Adrenal gland (tissue), 5 donors: ENCODE data around the gene SLFN12.

Experiments
- POLR2A ChIP-seq, 2 donors: fragments of 450-650 bp; IDR thresholded peaks; one replicate each; pipeline ENCODE4 v1.6.1; 2017; ENCODE audit warnings: antibody characterized with exemption in 2 of 2, mild to moderate bottlenecking in 2 of 2, moderate library complexity in 1 of 2
- TF ChIP-seq, protein P1 (sequence below), 6 experiments: fragments of 450-650 bp in 4 of 6; fragments of 200-600 bp in 2 of 6; sonication (generic) in 1 of 6; IDR thresholded peaks; 1 replicate in 5 of 6; 2 replicates in 1 of 6; pipeline versions ENCODE4 v1.5.1 to v1.8.0; 2016 to 2021; ENCODE audit warnings: antibody characterized with exemption in 6 of 6, mild to moderate bottlenecking in 2 of 6, moderate library complexity in 1 of 6
- donor health status: DM: no; HTN: no; CAD: no.

DNA sequence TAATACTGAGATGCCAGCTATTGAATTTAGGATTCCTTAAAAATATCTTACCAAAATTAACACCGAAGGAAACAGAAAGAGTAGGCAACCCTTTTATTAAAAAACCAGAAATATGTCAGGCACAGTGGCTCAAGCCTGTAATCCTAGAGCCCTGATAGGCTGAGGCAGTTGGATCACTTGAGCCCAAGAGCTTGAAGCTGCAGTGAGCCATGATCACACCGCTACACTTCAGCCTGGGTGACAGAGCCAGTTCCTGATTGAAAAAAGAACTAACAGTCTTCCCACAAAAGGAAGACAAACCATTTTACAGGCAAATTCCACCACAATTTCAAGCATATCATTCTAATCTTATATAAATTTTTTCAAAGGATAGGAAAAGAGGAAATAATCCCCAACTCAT is 15.6 kb downstream of the SLFN12 start:
- TF ChIP-seq, protein P1, sequence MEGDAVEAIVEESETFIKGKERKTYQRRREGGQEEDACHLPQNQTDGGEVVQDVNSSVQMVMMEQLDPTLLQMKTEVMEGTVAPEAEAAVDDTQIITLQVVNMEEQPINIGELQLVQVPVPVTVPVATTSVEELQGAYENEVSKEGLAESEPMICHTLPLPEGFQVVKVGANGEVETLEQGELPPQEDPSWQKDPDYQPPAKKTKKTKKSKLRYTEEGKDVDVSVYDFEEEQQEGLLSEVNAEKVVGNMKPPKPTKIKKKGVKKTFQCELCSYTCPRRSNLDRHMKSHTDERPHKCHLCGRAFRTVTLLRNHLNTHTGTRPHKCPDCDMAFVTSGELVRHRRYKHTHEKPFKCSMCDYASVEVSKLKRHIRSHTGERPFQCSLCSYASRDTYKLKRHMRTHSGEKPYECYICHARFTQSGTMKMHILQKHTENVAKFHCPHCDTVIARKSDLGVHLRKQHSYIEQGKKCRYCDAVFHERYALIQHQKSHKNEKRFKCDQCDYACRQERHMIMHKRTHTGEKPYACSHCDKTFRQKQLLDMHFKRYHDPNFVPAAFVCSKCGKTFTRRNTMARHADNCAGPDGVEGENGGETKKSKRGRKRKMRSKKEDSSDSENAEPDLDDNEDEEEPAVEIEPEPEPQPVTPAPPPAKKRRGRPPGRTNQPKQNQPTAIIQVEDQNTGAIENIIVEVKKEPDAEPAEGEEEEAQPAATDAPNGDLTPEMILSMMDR (IDR thresholded peaks at IDR 0.05), result no peak
- no peak for TF ChIP-seq POLR2A (IDR thresholded peaks at IDR 0.05)
